ENCODE measurements around the gene ALDH9A1. TPM values are rescaled to one million over a fixed set of nuclear protein-coding genes. Genes with fewer than 3 reads are reported as not detected.
"Not testable (repeated sequence)": the region's sequence is repeated elsewhere in the genome, so short reads cannot be mapped to it uniquely, and the experiment has no call there.

ALDH9A1 gene
- total RNA-seq, 1 donor from 2014 or later, result 58.0 TPM

- intact Hi-C loops (cut with DNase I), result no loop called here
- no peak for DNase-seq (ENCODE audit: low spot score in 2 of 2)
- no peaks in the 10 kb centered on the region for H3K27me3 ChIP-seq
- H3K9me3 ChIP-seq, result no peaks in the 10 kb centered on the region
- H3K4me1 ChIP-seq, result no peaks in the 10 kb centered on the region
- H3K36me3 ChIP-seq, result peaks cover 37 to 52% of the 10 kb centered on the region in 2 donors
- no peak overlapping the region for H3K27ac ChIP-seq
- TF ChIP-seq, protein P1, sequence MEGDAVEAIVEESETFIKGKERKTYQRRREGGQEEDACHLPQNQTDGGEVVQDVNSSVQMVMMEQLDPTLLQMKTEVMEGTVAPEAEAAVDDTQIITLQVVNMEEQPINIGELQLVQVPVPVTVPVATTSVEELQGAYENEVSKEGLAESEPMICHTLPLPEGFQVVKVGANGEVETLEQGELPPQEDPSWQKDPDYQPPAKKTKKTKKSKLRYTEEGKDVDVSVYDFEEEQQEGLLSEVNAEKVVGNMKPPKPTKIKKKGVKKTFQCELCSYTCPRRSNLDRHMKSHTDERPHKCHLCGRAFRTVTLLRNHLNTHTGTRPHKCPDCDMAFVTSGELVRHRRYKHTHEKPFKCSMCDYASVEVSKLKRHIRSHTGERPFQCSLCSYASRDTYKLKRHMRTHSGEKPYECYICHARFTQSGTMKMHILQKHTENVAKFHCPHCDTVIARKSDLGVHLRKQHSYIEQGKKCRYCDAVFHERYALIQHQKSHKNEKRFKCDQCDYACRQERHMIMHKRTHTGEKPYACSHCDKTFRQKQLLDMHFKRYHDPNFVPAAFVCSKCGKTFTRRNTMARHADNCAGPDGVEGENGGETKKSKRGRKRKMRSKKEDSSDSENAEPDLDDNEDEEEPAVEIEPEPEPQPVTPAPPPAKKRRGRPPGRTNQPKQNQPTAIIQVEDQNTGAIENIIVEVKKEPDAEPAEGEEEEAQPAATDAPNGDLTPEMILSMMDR (IDR thresholded peaks at IDR 0.05), result no peak
- H3K4me3 ChIP-seq, result no peak overlapping the region
Measured at GRCh38 chr1:165661703-165662102, 36.7 kb downstream of the ALDH9A1 start.

GRCh38 chr1:165659581-165659895 lies 38.8 kb downstream of the ALDH9A1 start:
- Histone ChIP-seq H3K4me1 (no peaks in the 10 kb centered on the region), H3K9me3 (no peaks in the 10 kb centered on the region), H3K27me3 (no peaks in the 10 kb centered on the region), H3K27ac (no peak overlapping the region), H3K36me3 (peaks cover 46 to 56% of the 10 kb centered on the region in 2 donors), H3K4me3 (no peak overlapping the region)
- TF ChIP-seq, protein P1 (IDR thresholded peaks at IDR 0.05), result no peak
- intact Hi-C loops (cut with DNase I), result no loop called here
- DNase-seq (ENCODE audit: low spot score in 2 of 2), result no peak

GRCh38 chr1:165658766-165659580 lies 39.4 kb downstream of the ALDH9A1 start:
- intact Hi-C loops (cut with DNase I); H3K27me3 ChIP-seq; H3K9me3 ChIP-seq; H3K4me3 ChIP-seq; H3K4me1 ChIP-seq; H3K27ac ChIP-seq; DNase-seq (ENCODE audit: low spot score in 2 of 2): not testable (repeated sequence)
- peaks cover 44 to 56% of the 10 kb centered on the region in 2 donors for H3K36me3 ChIP-seq

- no peak overlapping the region for H3K27ac ChIP-seq
- DNase-seq (ENCODE audit: low spot score in 2 of 2), result no peak
- intact Hi-C loops (cut with DNase I), result no loop called here
- no peaks in the 10 kb centered on the region for H3K9me3 ChIP-seq
- no peaks in the 10 kb centered on the region for H3K27me3 ChIP-seq
- peaks cover 38 to 63% of the 10 kb centered on the region in 2 donors for H3K36me3 ChIP-seq
- TF ChIP-seq, protein P1 (IDR thresholded peaks at IDR 0.05), result no peak
- H3K4me3 ChIP-seq, result no peak overlapping the region
- H3K4me1 ChIP-seq, result peaks cover 0 to 10% of the 10 kb centered on the region in 2 donors
Measured at GRCh38 chr1:165650981-165651625, 47.3 kb downstream of the ALDH9A1 start.

- no peaks in the 10 kb centered on the region for H3K9me3 ChIP-seq
- H3K4me1 ChIP-seq, result peaks cover 0 to 12% of the 10 kb centered on the region in 2 donors
- H3K36me3 ChIP-seq, result peaks cover 23 to 47% of the 10 kb centered on the region in 2 donors
- no peaks in the 10 kb centered on the region for H3K27me3 ChIP-seq
- DNase-seq (ENCODE audit: low spot score in 2 of 2), result no peak
- no peak overlapping the region for H3K4me3 ChIP-seq
- H3K27ac ChIP-seq, result no peak overlapping the region
- intact Hi-C loops (cut with DNase I), result no loop called here
- TF ChIP-seq, protein P1 (IDR thresholded peaks at IDR 0.05), result no peak
Measured at GRCh38 chr1:165648919-165649572, 49.3 kb downstream of the ALDH9A1 start.

GRCh38 chr1:165647970-165648369 lies 50.4 kb downstream of the ALDH9A1 start:
- DNase-seq (ENCODE audit: low spot score in 2 of 2), result no peak
- TF ChIP-seq, protein P1 (IDR thresholded peaks at IDR 0.05), result no peak
- H3K36me3 ChIP-seq, result peaks cover 13 to 37% of the 10 kb centered on the region in 2 donors

More at GRCh38 chr1:165647970-165648369, 50.4 kb downstream of the ALDH9A1 start:
- H3K9me3 ChIP-seq, result no peaks in the 10 kb centered on the region
- no peak overlapping the region for H3K27ac ChIP-seq
- intact Hi-C loops (cut with DNase I), result no loop called here
- peaks cover 0 to 12% of the 10 kb centered on the region in 2 donors for H3K4me1 ChIP-seq
- no peak overlapping the region for H3K4me3 ChIP-seq
- H3K27me3 ChIP-seq, result no peaks in the 10 kb centered on the region

All from ascending aorta (tissue), 2 donors.